GM08714 (cell line): Measurements from ENCODE around the gene KLC3.

Source experiments
- H3K4me3 ChIP-seq: fragments of 200-500 bp; sonication (Bioruptor generic); 2 replicates; pipeline ENCODE4 v1.5.1; 2014; ENCODE audit warnings: mild to moderate bottlenecking, low read length, inconsistent platforms
- ZNF274 ChIP-seq: IDR thresholded peaks from 2 replicates; pipeline ENCODE4 v1.6.1; 2012; ENCODE audit warnings: mild to moderate bottlenecking, low read depth, low read length

KLC3 gene

GRCh38 chr19:45395821-45396617, 55.5 kb downstream of the KLC3 start:
- H3K4me3 ChIP-seq: no peak overlapping the region
- TF ChIP-seq ZNF274: no peak

- TF ChIP-seq ZNF274: no peak
- no peak overlapping the region for H3K4me3 ChIP-seq
These were observed 59.6 kb downstream of the KLC3 start for GRCh38 chr19:45400192-45400591.
